ENCODE results near the gene RRAS. TPM values are rescaled to one million over a fixed set of nuclear protein-coding genes. Genes with fewer than 3 reads are reported as not detected.

The RRAS gene
- 40.7 and 48.1 TPM in 2 replicates for total RNA-seq

GRCh38 chr19:49640113-49640898, at the start of gene RRAS:
Gene RRAS (minus strand): TSS chr19:49640143. CDS start chr19:49640098, 45 bp downstream.

GRCh38 chr19:49689133-49690078, 49.5 kb upstream of the RRAS start, which contains the start of gene ADM5:
Gene ADM5 (plus strand): TSS chr19:49689594. CDS start chr19:49689838, 244 bp downstream.

GRCh38 chr19:49677231-49677900, 37.4 kb upstream of the RRAS start, which contains the start of gene PRMT1:
Gene PRMT1 (plus strand): TSS chr19:49677271. CDS start chr19:49677281, 10 bp downstream.

GRCh38 chr19:49665351-49666119, 25.6 kb upstream of the RRAS start, which contains the start of the genes BCL2L12 and IRF3:
Gene BCL2L12 (plus strand): TSS chr19:49665933. CDS start chr19:49666693, 760 bp downstream.
Gene IRF3 (minus strand): TSS chr19:49665857. CDS start chr19:49664838, 1,019 bp downstream.

GRCh38 chr19:49641688-49642491, 1.9 kb upstream of the RRAS start, which contains the start of gene SCAF1:
Gene SCAF1 (plus strand): TSS chr19:49642209. CDS start chr19:49645027, 2,818 bp downstream.

GRCh38 chr19:49590971-49591730, 48.8 kb downstream of the RRAS start, which contains the start of gene PRR12:
Gene PRR12 (plus strand): TSS chr19:49591182. CDS start chr19:49591655, 473 bp downstream.

Other genes starting within 250 kb of the RRAS start
- gene PTH2, start 216.7 kb downstream of the RRAS start, total RNA-seq: not detected in 2 replicates
- gene GFY, start 214.8 kb downstream of the RRAS start, total RNA-seq: not detected in 2 replicates
- gene SLC17A7, start 198.6 kb downstream of the RRAS start, total RNA-seq: under 0.01 and 0.16 TPM in 2 replicates
- 101 and 120 TPM in 2 replicates for gene PIH1D1, start 188.3 kb downstream of the RRAS start, total RNA-seq
- gene ALDH16A1, start 186.9 kb downstream of the RRAS start, total RNA-seq: 21.6 and 26.2 TPM in 2 replicates
- 4.9 and 5.3 TPM in 2 replicates for gene FLT3LG, start 165.9 kb downstream of the RRAS start, total RNA-seq
- gene RPL13A, start 152.5 kb downstream of the RRAS start, total RNA-seq: 2,925 and 3,389 TPM in 2 replicates
- gene RPS11, start 143.7 kb downstream of the RRAS start, total RNA-seq: 3,049 and 4,360 TPM in 2 replicates
- gene FCGRT, start 127.5 kb downstream of the RRAS start, total RNA-seq: 46.5 and 81.8 TPM in 2 replicates
- 231 and 301 TPM in 2 replicates for gene RCN3, start 112.1 kb downstream of the RRAS start, total RNA-seq
- gene NOSIP, start 59.6 kb downstream of the RRAS start, total RNA-seq: 96.1 and 100 TPM in 2 replicates
- 0.32 and 1.0 TPM in 2 replicates for gene PRRG2, start 58.8 kb downstream of the RRAS start, total RNA-seq
- gene PRR12, start 49.0 kb downstream of the RRAS start, total RNA-seq: 1.2 and 1.3 TPM in 2 replicates
- 6.7 and 9.0 TPM in 2 replicates for gene SCAF1, start 2.1 kb upstream of the RRAS start, total RNA-seq
- 59.2 and 59.9 TPM in 2 replicates for gene IRF3, start 25.7 kb upstream of the RRAS start, total RNA-seq
- 0.52 and 1.6 TPM in 2 replicates for gene BCL2L12, start 25.8 kb upstream of the RRAS start, total RNA-seq
- gene PRMT1, start 37.1 kb upstream of the RRAS start, total RNA-seq: 314 and 403 TPM in 2 replicates
- gene ADM5, start 49.5 kb upstream of the RRAS start, total RNA-seq: 0.17 and 0.47 TPM in 2 replicates
- 26.6 and 34.5 TPM in 2 replicates for gene CPT1C, start 51.0 kb upstream of the RRAS start, total RNA-seq
- 0.26 and 0.32 TPM in 2 replicates for gene TSKS, start 123.2 kb upstream of the RRAS start, total RNA-seq
- 69.2 and 78.0 TPM in 2 replicates for gene AP2A1, start 126.9 kb upstream of the RRAS start, total RNA-seq
- 28.5 and 33.1 TPM in 2 replicates for gene FUZ, start 173.1 kb upstream of the RRAS start, total RNA-seq
- 13.2 and 13.3 TPM in 2 replicates for gene MED25, start 178.1 kb upstream of the RRAS start, total RNA-seq
- 61.8 and 67.4 TPM in 2 replicates for gene PTOV1, start 211.0 kb upstream of the RRAS start, total RNA-seq
- 31.1 and 38.3 TPM in 2 replicates for gene PNKP, start 227.4 kb upstream of the RRAS start, total RNA-seq
- 9.2 and 9.6 TPM in 2 replicates for gene AKT1S1, start 237.2 kb upstream of the RRAS start, total RNA-seq
- gene TBC1D17, start 237.6 kb upstream of the RRAS start, total RNA-seq: 10.8 and 11.5 TPM in 2 replicates

Measured in bronchial smooth muscle cell (primary cell).